ENCODE data around the gene KCTD19.

KCTD19 gene

GRCh38 chr16:67312719-67313118 is 13.8 kb downstream of the KCTD19 start:
- no peak for DNase-seq

GRCh38 chr16:67311607-67312488 is 14.7 kb downstream of the KCTD19 start:
- DNase-seq = peak; percentile 38

GRCh38 chr16:67310561-67310960 is 16.0 kb downstream of the KCTD19 start:
- no peak for DNase-seq

- DNase-seq = no peak
Measured at GRCh38 chr16:67305216-67306071, 21.1 kb downstream of the KCTD19 start.

- DNase-seq = no peak
Measured at GRCh38 chr16:67304020-67304419, 22.5 kb downstream of the KCTD19 start.

- DNase-seq = no peak
Measured at GRCh38 chr16:67302970-67303369, 23.6 kb downstream of the KCTD19 start.

GRCh38 chr16:67302076-67302475 is 24.5 kb downstream of the KCTD19 start:
- no peak for DNase-seq

GRCh38 chr16:67301080-67301782 is 25.3 kb downstream of the KCTD19 start:
- DNase-seq = no peak

- DNase-seq = no peak
Measured at GRCh38 chr16:67299269-67299668, 27.3 kb downstream of the KCTD19 start.

GRCh38 chr16:67298277-67298676 is 28.3 kb downstream of the KCTD19 start:
- no peak for DNase-seq

- no peak for DNase-seq
Measured at GRCh38 chr16:67296420-67296819, 30.1 kb downstream of the KCTD19 start.

GRCh38 chr16:67294938-67295361 is 31.6 kb downstream of the KCTD19 start:
- no peak for DNase-seq

GRCh38 chr16:67294171-67294757 is 32.3 kb downstream of the KCTD19 start:
- DNase-seq = no peak

- no peak for DNase-seq
Measured at GRCh38 chr16:67291461-67291860, 35.1 kb downstream of the KCTD19 start.

- DNase-seq = no peak
Measured at GRCh38 chr16:67287960-67288359, 38.6 kb downstream of the KCTD19 start.

GRCh38 chr16:67286441-67287235 is 39.9 kb downstream of the KCTD19 start:
- DNase-seq = no peak

- no peak for DNase-seq
Measured at GRCh38 chr16:67284699-67285646, 41.6 kb downstream of the KCTD19 start.

- DNase-seq = no peak
Measured at GRCh38 chr16:67283826-67284555, 42.5 kb downstream of the KCTD19 start.

GRCh38 chr16:67283039-67283825 is 43.3 kb downstream of the KCTD19 start:
- DNase-seq = no peak

Measured in CD4-positive, alpha-beta T cell treated with Interleukin-6 for 4 hours (primary cell).